IMR-90 (cell line): Measurements from ENCODE around the gene PCGF2. TPM values are rescaled to one million over a fixed set of nuclear protein-coding genes. Genes with fewer than 3 reads are reported as not detected.
A peak's percentile ranks its signal among the peaks of the same experiment; 100 is the strongest.

Experiments used
- ATAC-seq: fragments of 200-7000 bp; cut with Tn5 transposase; 2 replicates; pipeline ENCODE4 v1.9.1; 2020; ENCODE audit warnings: low read depth, mild to moderate bottlenecking, moderate library complexity
- BruUV-seq: library from RNA; stranded (reverse); fragments of 400-500 nt; replicated peaks from 2 replicates; lab custom pipeline; 2021; lab: Mats Ljungman, UMichigan
- CTCF ChIA-PET: fragments of 300-600 bp; formaldehyde crosslinking; extraction: SDS; loops from one replicate; lab custom pipeline; 2021; ENCODE audit warnings: antibody characterized with exemption; lab: Yijun Ruan, JAX
- POLR2A ChIA-PET: fragments of 300-600 bp; sonication (Branson Sonifier 250); formaldehyde crosslinking; loops from one replicate; lab custom pipeline; 2022; ENCODE audit warnings: antibody characterized with exemption; ENCODE audit not compliant: unreplicated experiment; lab: Charles Lee
- DNase-seq: peaks from one replicate; pipeline ENCODE4 v3.0.0; 2013
- H2AFZ ChIP-seq: replicated peaks from 2 replicates; pipeline ENCODE3; 2013; ENCODE audit warnings: low read length, mild to moderate bottlenecking; ENCODE audit not compliant: poor library complexity
- H2AK5ac ChIP-seq: 2 replicates; pipeline ENCODE4 v1.6.1; 2013; ENCODE audit warnings: low read depth, low read length, inconsistent platforms
- H2AK9ac ChIP-seq: replicated peaks from 2 replicates; pipeline ENCODE3; 2013; ENCODE audit warnings: mild to moderate bottlenecking, low read depth, low read length, moderate library complexity; ENCODE audit not compliant: poor library complexity
- H2BK120ac ChIP-seq: 2 replicates; pipeline ENCODE4 v1.6.1; 2013; ENCODE audit warnings: low read depth, low read length, inconsistent platforms
- H2BK15ac ChIP-seq: 3 replicates; pipeline ENCODE4 v1.6.1; 2013; ENCODE audit warnings: low read depth, low read length, inconsistent platforms
- H2BK20ac ChIP-seq: 2 replicates; pipeline ENCODE4 v1.6.1; 2013; ENCODE audit warnings: low read depth, mild to moderate bottlenecking, inconsistent platforms, low read length, moderate library complexity
- H2BK5ac ChIP-seq: 2 replicates; pipeline ENCODE4 v1.6.1; 2013; ENCODE audit warnings: mild to moderate bottlenecking, low read depth, low read length, inconsistent platforms; ENCODE audit not compliant: poor library complexity, severe bottlenecking
- H3K14ac ChIP-seq: replicated peaks from 2 replicates; pipeline ENCODE4 v1.6.1; 2013; ENCODE audit warnings: low read depth, low read length, inconsistent platforms
- H3K18ac ChIP-seq: 2 replicates; pipeline ENCODE4 v1.6.1; 2013; ENCODE audit warnings: low read depth, low read length, control low read depth
- H3K23ac ChIP-seq: 2 replicates; pipeline ENCODE4 v1.6.1; 2013; ENCODE audit warnings: low read depth, low read length, inconsistent platforms
- H3K27ac ChIP-seq: 2 replicates; pipeline ENCODE4 v1.5.1; 2013; ENCODE audit warnings: mild to moderate bottlenecking, control low read depth, low read length; ENCODE audit not compliant: insufficient read depth
- H3K27me3 ChIP-seq: 2 replicates; pipeline ENCODE4 v1.6.1; 2013; ENCODE audit warnings: low read length; ENCODE audit not compliant: control insufficient read depth, insufficient read depth
- H3K36me3 ChIP-seq: 2 replicates; pipeline ENCODE4 v1.6.1; 2013; ENCODE audit warnings: low read length, mixed read lengths; ENCODE audit not compliant: control insufficient read depth, insufficient read depth
- H3K4ac ChIP-seq: 2 replicates; pipeline ENCODE4 v1.6.1; 2013; ENCODE audit warnings: low read depth, low read length, inconsistent platforms
- H3K4me1 ChIP-seq: 2 replicates; pipeline ENCODE4 v1.6.1; 2013; ENCODE audit warnings: low read length, mixed read lengths; ENCODE audit not compliant: control insufficient read depth, insufficient read depth
- H3K4me2 ChIP-seq: 2 replicates; pipeline ENCODE4 v1.6.1; 2013; ENCODE audit warnings: low read depth, mild to moderate bottlenecking, control low read depth, low read length, moderate library complexity
- H3K4me3 ChIP-seq: 2 replicates; pipeline ENCODE4 v1.5.1; 2013; ENCODE audit warnings: low read depth, mild to moderate bottlenecking, control low read depth, low read length, moderate library complexity; ENCODE audit not compliant: insufficient read depth
- H3K56ac ChIP-seq: 2 replicates; pipeline ENCODE4 v1.6.1; 2013; ENCODE audit warnings: low read length, inconsistent platforms; ENCODE audit not compliant: insufficient read depth; ENCODE audit errors: extremely low read depth
- H3K79me1 ChIP-seq, 2 experiments: 2 replicates each; pipeline ENCODE4 v1.6.1; 2013; ENCODE audit warnings: low read length in 2 of 2, inconsistent platforms in 1 of 2, low read depth in 1 of 2
- H3K9ac ChIP-seq: 2 replicates; pipeline ENCODE4 v1.6.1; 2013; ENCODE audit warnings: low read depth, low read length, control low read depth
- H3K9me1 ChIP-seq: 2 replicates; pipeline ENCODE4 v1.6.1; 2013; ENCODE audit warnings: low read length, inconsistent platforms; ENCODE audit not compliant: insufficient read depth
- H3K9me3 ChIP-seq: 2 replicates; pipeline ENCODE4 v1.6.1; 2013; ENCODE audit warnings: low read length; ENCODE audit not compliant: control insufficient read depth, insufficient read depth
- H4K20me1 ChIP-seq: 2 replicates; pipeline ENCODE4 v1.6.1; 2013; ENCODE audit warnings: low read length, inconsistent platforms; ENCODE audit not compliant: insufficient read depth
- H4K5ac ChIP-seq: 2 replicates; pipeline ENCODE4 v1.6.1; 2013; ENCODE audit warnings: mild to moderate bottlenecking, low read depth, low read length, control low read depth
- H4K8ac ChIP-seq, 2 experiments: 2 replicates each; pipeline ENCODE4 v1.6.1; 2013; ENCODE audit warnings: low read depth in 2 of 2, low read length in 2 of 2, control low read depth in 1 of 2, inconsistent platforms in 1 of 2
- H4K91ac ChIP-seq: 2 replicates; pipeline ENCODE4 v1.6.1; 2013; ENCODE audit warnings: low read depth, low read length, inconsistent platforms; ENCODE audit not compliant: insufficient read depth
- CEBPB ChIP-seq: IDR thresholded peaks from 2 replicates; pipeline ENCODE4 v1.6.1; 2012; ENCODE audit warnings: low read depth, low read length, improper control_type of control experiment
- MAFK ChIP-seq: IDR thresholded peaks from 2 replicates; pipeline ENCODE4 v1.6.1; 2012; ENCODE audit warnings: low read depth, low read length, improper control_type of control experiment
- RFX5 ChIP-seq: IDR thresholded peaks from 2 replicates; pipeline ENCODE4 v1.8.0; 2012; ENCODE audit warnings: low read depth, mild to moderate bottlenecking, low read length, moderate library complexity
- WGBS, 2 experiments: methylation state at CpG; one replicate each; pipeline versions ENCODE4 v1.1.5 to v1.1.7; 2013; ENCODE audit warnings: missing lambda C conversion rate in 2 of 2; ENCODE audit not compliant: insufficient read length in 1 of 2; ENCODE audit errors: extremely low coverage in 2 of 2; 5-methylcytosine and 5-hydroxymethylcytosine counted together
- dilution Hi-C: fragments of 300-500 bp; cut with HindIII; formaldehyde crosslinking; loops from one replicate; pipeline ENCODE4 v1.14.3; 2018; ENCODE audit warnings: low sequenced_read_pairs; ENCODE audit not compliant: unreplicated experiment
- in situ Hi-C: fragments of 300-500 bp; cut with MboI; formaldehyde crosslinking; loops from 3 replicates; pipeline ENCODE4 v1.14.3; 2019; ENCODE audit warnings: low sequenced_read_pairs, inconsistent platforms, mixed read lengths
- intact Hi-C: fragments of 100-400 bp; cut with micrococcal nuclease; formaldehyde crosslinking; loops from 2 replicates; pipeline ENCODE4 v1.10.0; 2022
- polyA plus RNA-seq, 3 experiments: library from polyadenylated mRNA; depleted of rRNA; stranded (reverse); fragments of >200 nt; gene quantifications; 2 replicates each; pipeline ENCODE4 v1.2.3, GENCODE V29; 2012; ENCODE audit warnings: low replicate concordance in 1 of 3
- total RNA-seq: library from RNA; depleted of rRNA; stranded (reverse); fragments of >200 nt; gene quantifications from 2 replicates; pipeline ENCODE4 v1.2.3, GENCODE V29; 2012
- TF ChIP-seq, protein P1 (sequence below): fragments of 150-350 bp; IDR thresholded peaks from 2 replicates; pipeline ENCODE4 v1.6.1; 2016; ENCODE audit warnings: low read depth, mild to moderate bottlenecking, low read length, moderate library complexity, borderline replicate concordance

Gene PCGF2
- total and polyA plus RNA-seq, 2 of the 4 experiments (the other 2 are of a cell fraction), result 1.1 to 18.2 TPM

DNA sequence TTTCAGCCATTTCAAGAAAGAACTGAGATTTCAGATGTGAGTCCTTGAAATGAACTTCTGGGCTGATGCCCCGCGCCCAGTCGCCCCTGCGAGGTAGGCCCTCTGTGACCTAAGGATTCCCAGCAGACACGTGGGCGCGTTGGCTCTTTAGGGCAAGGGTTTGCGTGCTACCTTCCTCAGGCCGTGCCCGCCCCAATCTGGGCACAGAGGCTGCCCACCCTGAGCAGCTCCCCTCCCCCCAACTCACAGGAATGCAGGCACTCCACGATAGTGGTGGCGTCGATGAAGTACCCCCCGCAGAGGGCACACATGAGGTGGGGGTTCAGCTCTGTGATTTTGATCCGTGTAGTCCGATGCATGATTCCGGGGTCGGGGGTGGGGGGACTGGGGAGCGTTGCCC, 8.1 kb downstream of the PCGF2 start:
- H3K79me1 ChIP-seq, result peaks cover 15 to 72% of the 10 kb centered on the region in 2 experiments
- H3K4me3 ChIP-seq, result no peak overlapping the region
- no peak overlapping the region for H2AFZ ChIP-seq
- H2BK5ac ChIP-seq, result no peak overlapping the region
- no peaks in the 10 kb centered on the region for H3K9me3 ChIP-seq
- peak overlapping the region; percentile 32 for H2AK9ac ChIP-seq
- H3K56ac ChIP-seq, result no peak overlapping the region
- POLR2A ChIA-PET, result no interaction called here
- no peak for DNase-seq
- peaks cover 10% of the 10 kb centered on the region for H3K9me1 ChIP-seq
- no peak overlapping the region for H3K27ac ChIP-seq
- peaks cover 40% of the 10 kb centered on the region for H3K36me3 ChIP-seq
- no peak overlapping the region for H4K8ac ChIP-seq
- CTCF ChIA-PET, result no interaction called here
- H2AK5ac ChIP-seq, result no peak overlapping the region
- H2BK20ac ChIP-seq, result no peak overlapping the region
- H4K5ac ChIP-seq, result no peak overlapping the region
- 92% methylated on average over 12 of the region's 19 CpGs; no CpG with 5 or more reads in 1 of the 2 experiments for WGBS, 2 experiments
- intact Hi-C loops, result no loop called here
- no peaks in the 10 kb centered on the region for H3K27me3 ChIP-seq
- no peak overlapping the region for H3K23ac ChIP-seq
- H3K4me2 ChIP-seq, result no peak overlapping the region
- H4K91ac ChIP-seq, result no peak overlapping the region
- H3K9ac ChIP-seq, result no peak overlapping the region
- no TSS peak for BruUV-seq
- H3K14ac ChIP-seq, result no peak overlapping the region
- in situ Hi-C loops, result no loop called here
- TF ChIP-seq MAFK, result no peak
- TF ChIP-seq, protein P1, sequence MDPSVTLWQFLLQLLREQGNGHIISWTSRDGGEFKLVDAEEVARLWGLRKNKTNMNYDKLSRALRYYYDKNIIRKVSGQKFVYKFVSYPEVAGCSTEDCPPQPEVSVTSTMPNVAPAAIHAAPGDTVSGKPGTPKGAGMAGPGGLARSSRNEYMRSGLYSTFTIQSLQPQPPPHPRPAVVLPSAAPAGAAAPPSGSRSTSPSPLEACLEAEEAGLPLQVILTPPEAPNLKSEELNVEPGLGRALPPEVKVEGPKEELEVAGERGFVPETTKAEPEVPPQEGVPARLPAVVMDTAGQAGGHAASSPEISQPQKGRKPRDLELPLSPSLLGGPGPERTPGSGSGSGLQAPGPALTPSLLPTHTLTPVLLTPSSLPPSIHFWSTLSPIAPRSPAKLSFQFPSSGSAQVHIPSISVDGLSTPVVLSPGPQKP, result no peak
- TF ChIP-seq RFX5, result no peak
- TF ChIP-seq CEBPB, result no peak
- no peak overlapping the region for H2BK15ac ChIP-seq
- H3K18ac ChIP-seq, result no peak overlapping the region
- no peak overlapping the region for H3K4ac ChIP-seq
- peaks cover 15% of the 10 kb centered on the region for H3K4me1 ChIP-seq
- no peak overlapping the region for H2BK120ac ChIP-seq
- no peak for ATAC-seq
- H4K20me1 ChIP-seq, result peaks cover 72% of the 10 kb centered on the region
- dilution Hi-C loops, result no loop called here
